ENCODE data around the gene SPARC.

- TF ChIP-seq CTCF (optimal IDR thresholded peaks at IDR 0.05 in 1 of 3, IDR thresholded peaks at IDR 0.05 in 1 of 3, conservative IDR thresholded peaks at IDR 0.05 in 1 of 3; ENCODE audit: extremely low read depth in 1 of 3, insufficient read depth in 2 of 3, low read length in 3 of 3) (no peak), EZH2 (IDR thresholded peaks at IDR 0.05; ENCODE audit: low read length) (no peak)
These were observed 10.4 kb downstream of the SPARC start for GRCh38 chr5:151676314-151676712.

Data from keratinocyte (primary cell).